ENCODE measurements around the gene MMP17. TPM values are rescaled to one million over a fixed set of nuclear protein-coding genes. Genes with fewer than 3 reads are reported as not detected.
A peak's percentile ranks its signal among the peaks of the same experiment; 100 is the strongest.

Gene MMP17
- total and polyA plus RNA-seq, 8 donors: 0.46 to 3.1 (median 2.1) TPM; not detected in 2

DNA sequence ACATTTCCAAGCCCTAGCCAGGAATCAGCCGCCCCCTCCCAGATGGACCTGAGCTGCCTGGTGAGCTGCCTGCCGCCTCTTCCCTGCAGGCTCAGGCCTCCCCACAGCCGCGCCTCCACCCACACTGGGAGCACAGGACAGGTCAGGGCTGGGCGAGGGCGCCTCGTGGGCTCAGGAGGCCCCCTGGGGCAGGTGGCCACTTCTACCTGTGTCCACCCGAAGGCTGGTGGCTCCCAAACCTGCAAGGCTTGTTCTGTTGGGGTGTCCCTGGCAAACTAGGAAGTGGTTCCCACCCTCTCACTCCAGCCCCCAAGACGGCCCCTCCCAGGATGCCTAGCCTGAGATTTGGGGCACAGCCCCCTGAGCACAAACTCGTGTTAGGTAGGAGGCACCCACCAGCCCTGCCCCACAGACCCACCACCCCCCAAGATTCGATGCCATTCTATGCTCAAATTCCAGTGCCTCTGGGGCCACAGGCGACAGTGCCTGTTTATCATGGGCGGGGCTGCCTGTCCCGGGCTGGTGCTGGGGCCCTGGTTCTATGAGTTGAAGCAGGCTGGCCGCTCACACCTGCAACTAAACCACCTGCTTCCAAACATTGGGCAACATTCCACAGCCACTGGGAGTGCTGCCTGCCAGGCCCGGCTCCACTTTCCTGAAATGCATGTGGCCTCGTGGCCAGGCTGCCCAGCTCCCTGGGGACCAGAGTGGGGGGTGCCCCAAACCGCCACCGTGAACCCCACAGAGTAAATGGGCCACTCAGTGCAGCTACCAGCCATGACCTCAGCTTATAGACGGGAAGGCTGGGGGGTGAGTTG, 6.8 kb downstream of the MMP17 start:
- H3K36me3 ChIP-seq: no peaks in the 10 kb centered on the region
- WGBS, 5 donors: 32 to 57% (median 43%) methylated on average over 8 to 20 of the region's 20 CpGs
- no peaks in the 10 kb centered on the region for H3K9me3 ChIP-seq
- H3K4me1 ChIP-seq: peaks cover 12 to 33% (median 26%) of the 10 kb centered on the region in 4 donors
- intact Hi-C loops (cut with DNase I; ENCODE audit: low total_unique reads): no loop called here
- TF ChIP-seq CTCF (IDR thresholded peaks at IDR 0.05) (no peak), POLR2AphosphoS5 (IDR thresholded peaks at IDR 0.05) (no peak), EP300 (IDR thresholded peaks at IDR 0.05) (no peak), POLR2A (IDR thresholded peaks at IDR 0.05) (no peak)
- no peak overlapping the region for H3K4me3 ChIP-seq
- no peak overlapping the region for H3K27ac ChIP-seq
- H3K27me3 ChIP-seq: peaks cover 6 to 84% (median 48%) of the 10 kb centered on the region in 3 donors
- peak; percentile 48 to 59 for DNase-seq

GRCh38 chr12:131835616-131836171, 7.5 kb downstream of the MMP17 start:
- H3K4me3 ChIP-seq: no peak overlapping the region
- TF ChIP-seq POLR2A (IDR thresholded peaks at IDR 0.05) (no peak), POLR2AphosphoS5 (IDR thresholded peaks at IDR 0.05) (no peak), EP300 (IDR thresholded peaks at IDR 0.05) (no peak), CTCF (IDR thresholded peaks at IDR 0.05) (no peak)
- H3K9me3 ChIP-seq: no peaks in the 10 kb centered on the region
- H3K4me1 ChIP-seq: peaks cover 6 to 26% (median 20%) of the 10 kb centered on the region in 4 donors
- peaks cover 6 to 77% (median 41%) of the 10 kb centered on the region in 3 donors for H3K27me3 ChIP-seq
- intact Hi-C loops (cut with DNase I; ENCODE audit: low total_unique reads): no loop called here
- H3K36me3 ChIP-seq: no peaks in the 10 kb centered on the region
- no peak overlapping the region for H3K27ac ChIP-seq
- no peak for DNase-seq
- WGBS, 5 donors: 75 to 89% (median 80%) methylated on average over 5 to 7 of the region's 7 CpGs

GRCh38 chr12:131836193-131836592, 8.0 kb downstream of the MMP17 start:
- intact Hi-C loops (cut with DNase I; ENCODE audit: low total_unique reads): no loop called here
- H3K4me3 ChIP-seq: no peak overlapping the region

More at GRCh38 chr12:131836193-131836592, 8.0 kb downstream of the MMP17 start:
- no peak for DNase-seq
- TF ChIP-seq CTCF (IDR thresholded peaks at IDR 0.05): no peak
- no peak for TF ChIP-seq POLR2AphosphoS5 (IDR thresholded peaks at IDR 0.05)
- no peak for TF ChIP-seq POLR2A (IDR thresholded peaks at IDR 0.05)
- no peak for TF ChIP-seq EP300 (IDR thresholded peaks at IDR 0.05)
- Histone ChIP-seq H3K27me3 (peaks cover 6 to 72% (median 36%) of the 10 kb centered on the region in 3 donors), H3K4me1 (peaks cover under 1 to 21% (median 15%) of the 10 kb centered on the region in 4 donors), H3K36me3 (peaks cover 0 to 2% (median 0%) of the 10 kb centered on the region in 4 donors), H3K9me3 (no peaks in the 10 kb centered on the region), H3K27ac (no peak overlapping the region)
- WGBS, 5 donors: 63 to 70% (median 65%) methylated on average over 3 of the region's 3 CpGs
